ENCODE results near the gene A1BG.
A peak's percentile ranks its signal among the peaks of the same experiment; 100 is the strongest.
"Not testable (repeated sequence)": the region's sequence is repeated elsewhere in the genome, so short reads cannot be mapped to it uniquely, and the experiment has no call there.

The A1BG gene

GRCh38 chr19:58350871-58351557 lies 2.3 kb downstream of the A1BG start:
- peaks cover 58% of the 10 kb centered on the region for H3K4me1 ChIP-seq
- H3K9me3 ChIP-seq, result no peaks in the 10 kb centered on the region
- H3K9ac ChIP-seq, result peak overlapping the region; percentile 72; the same call in 1 of the 2 replicates
- TF ChIP-seq Cebpa-rat (IDR thresholded peaks at IDR 0.05), result no peak
- peaks cover 34% of the 10 kb centered on the region for H3K36me3 ChIP-seq
- peaks cover 11% of the 10 kb centered on the region for H3K27me3 ChIP-seq
- H3K27ac ChIP-seq, result peak overlapping the region; percentile 98
- H4K20me1 ChIP-seq, result peaks cover 50% of the 10 kb centered on the region
- peak overlapping the region; percentile 83 for H3K4me2 ChIP-seq
- peak overlapping the region; percentile 73 for H3K4me3 ChIP-seq

- H3K9ac ChIP-seq, result peak overlapping the region; percentile 72
- no peaks in the 10 kb centered on the region for H3K9me3 ChIP-seq
- no peak for TF ChIP-seq Cebpa-rat (IDR thresholded peaks at IDR 0.05)
- peaks cover 39% of the 10 kb centered on the region for H3K36me3 ChIP-seq
- H3K4me3 ChIP-seq, result peak overlapping the region; percentile 73
- H3K27ac ChIP-seq, result peak overlapping the region; percentile 98
- H4K20me1 ChIP-seq, result peaks cover 42% of the 10 kb centered on the region
- peaks cover 60% of the 10 kb centered on the region for H3K4me1 ChIP-seq
- H3K27me3 ChIP-seq, result peaks cover 3% of the 10 kb centered on the region; the same call in 1 of the 2 replicates
- H3K4me2 ChIP-seq, result peak overlapping the region; percentile 83
Measured at GRCh38 chr19:58350001-58350861, 3.1 kb downstream of the A1BG start.

- H3K9me3 ChIP-seq, result no peaks in the 10 kb centered on the region
- peak overlapping the region; percentile 98 for H3K27ac ChIP-seq
- peak overlapping the region; percentile 83 for H3K4me2 ChIP-seq
Measured at GRCh38 chr19:58349590-58349989, 3.7 kb downstream of the A1BG start.

GRCh38 chr19:58348080-58348479 lies 5.2 kb downstream of the A1BG start:
- Histone ChIP-seq H3K4me1 (peaks cover 78% of the 10 kb centered on the region), H4K20me1 (peaks cover 27% of the 10 kb centered on the region), H3K4me3 (peak overlapping the region; percentile 73), H3K9ac (peak overlapping the region; percentile 87), H3K9me3 (peaks cover 11% of the 10 kb centered on the region; the same call in 1 of the 2 replicates), H3K27ac (peak overlapping the region; percentile 98), H3K36me3 (peaks cover 51% of the 10 kb centered on the region), H3K4me2 (peak overlapping the region; percentile 83)
- H3K27me3 ChIP-seq, result not testable (repeated sequence)

More at GRCh38 chr19:58349590-58349989, 3.7 kb downstream of the A1BG start:
- Histone ChIP-seq H3K4me1 (peaks cover 66% of the 10 kb centered on the region), H3K4me3 (peak overlapping the region; percentile 73), H3K36me3 (peaks cover 46% of the 10 kb centered on the region), H3K9ac (peak overlapping the region; percentile 72), H4K20me1 (peaks cover 36% of the 10 kb centered on the region), H3K27me3 (no peaks in the 10 kb centered on the region)
- TF ChIP-seq Cebpa-rat (IDR thresholded peaks at IDR 0.05), result no peak

- Histone ChIP-seq H3K27me3 (no peaks in the 10 kb centered on the region), H3K9ac (peak overlapping the region; percentile 87), H4K20me1 (peaks cover 23% of the 10 kb centered on the region), H3K36me3 (peaks cover 51% of the 10 kb centered on the region), H3K4me3 (peak overlapping the region; percentile 73), H3K27ac (peak overlapping the region; percentile 98), H3K9me3 (peaks cover 11% of the 10 kb centered on the region; the same call in 1 of the 2 replicates), H3K4me2 (peak overlapping the region; percentile 83), H3K4me1 (peaks cover 72% of the 10 kb centered on the region)
- TF ChIP-seq Cebpa-rat (IDR thresholded peaks at IDR 0.05), result no peak
Measured at GRCh38 chr19:58346961-58347929, 6.0 kb downstream of the A1BG start.

- H3K9ac ChIP-seq, result peak overlapping the region; percentile 87; the same call in 1 of the 2 replicates
- H3K27me3 ChIP-seq, result no peaks in the 10 kb centered on the region
- peaks cover 11% of the 10 kb centered on the region; the same call in 1 of the 2 replicates for H3K9me3 ChIP-seq
- H3K4me3 ChIP-seq, result no peak overlapping the region; the same call in 1 of the 2 replicates
- peaks cover 17% of the 10 kb centered on the region for H4K20me1 ChIP-seq
- peaks cover 52% of the 10 kb centered on the region for H3K36me3 ChIP-seq
- H3K4me2 ChIP-seq, result peak overlapping the region; percentile 83
- TF ChIP-seq Cebpa-rat (IDR thresholded peaks at IDR 0.05), result no peak
- peak overlapping the region; percentile 98 for H3K27ac ChIP-seq
- peaks cover 55% of the 10 kb centered on the region for H3K4me1 ChIP-seq
Measured at GRCh38 chr19:58345558-58345957, 7.7 kb downstream of the A1BG start.

GRCh38 chr19:58338825-58339558 lies 14.3 kb downstream of the A1BG start:
- H3K9ac ChIP-seq, result no peak overlapping the region
- no peak overlapping the region for H3K4me2 ChIP-seq
- H3K4me1 ChIP-seq, result peaks cover 20% of the 10 kb centered on the region
- no peak overlapping the region for H3K27ac ChIP-seq
- H4K20me1 ChIP-seq, result peaks cover 22% of the 10 kb centered on the region; the same call in 1 of the 2 replicates
- no peak overlapping the region for H3K4me3 ChIP-seq
- H3K36me3 ChIP-seq, result peaks cover 89% of the 10 kb centered on the region
- no peaks in the 10 kb centered on the region for H3K27me3 ChIP-seq
- no peak for TF ChIP-seq Cebpa-rat (IDR thresholded peaks at IDR 0.05)
- H3K9me3 ChIP-seq, result peaks cover 19% of the 10 kb centered on the region

- H3K36me3 ChIP-seq, result peaks cover 84% of the 10 kb centered on the region
- H3K4me2 ChIP-seq, result no peak overlapping the region
- H3K27me3 ChIP-seq, result no peaks in the 10 kb centered on the region
- H3K27ac ChIP-seq, result no peak overlapping the region
- no peak overlapping the region for H3K4me3 ChIP-seq
- H3K9ac ChIP-seq, result no peak overlapping the region
- TF ChIP-seq Cebpa-rat (IDR thresholded peaks at IDR 0.05), result no peak
- H4K20me1 ChIP-seq, result peaks cover 22% of the 10 kb centered on the region; the same call in 1 of the 2 replicates
- peaks cover 14% of the 10 kb centered on the region for H3K4me1 ChIP-seq
- peaks cover 13% of the 10 kb centered on the region for H3K9me3 ChIP-seq
Measured at GRCh38 chr19:58338336-58338735, 15.0 kb downstream of the A1BG start.
